ENCODE results near the gene CAPNS1. TPM values are rescaled to one million over a fixed set of nuclear protein-coding genes. Genes with fewer than 3 reads are reported as not detected.

CAPNS1 gene
- total and polyA plus RNA-seq, 2 of the 4 experiments (the other 2 are of a cell fraction), result 436 to 988 TPM

DNA sequence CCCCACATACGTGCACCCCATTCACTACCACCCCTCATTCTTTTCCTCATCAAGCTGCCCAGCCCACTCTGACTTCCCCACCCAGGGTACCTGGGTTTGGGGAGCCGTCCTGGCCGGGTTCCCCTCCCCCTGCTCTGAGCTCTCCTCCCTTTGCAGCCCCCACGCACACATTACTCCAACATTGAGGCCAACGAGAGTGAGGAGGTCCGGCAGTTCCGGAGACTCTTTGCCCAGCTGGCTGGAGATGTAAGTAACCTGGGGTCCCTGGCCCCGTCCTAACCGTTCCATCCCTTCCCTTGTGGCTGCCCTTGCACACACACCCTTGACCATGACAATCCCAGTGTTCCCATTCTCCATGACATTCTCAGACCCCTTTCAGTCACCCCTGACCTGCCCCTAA lies 2.6 kb downstream of the CAPNS1 start:
- CTCF ChIA-PET, result no interaction called here
- no peak overlapping the region for H3K27ac ChIP-seq (ENCODE audit: insufficient read depth, low read length)
- TF ChIP-seq, protein P1, sequence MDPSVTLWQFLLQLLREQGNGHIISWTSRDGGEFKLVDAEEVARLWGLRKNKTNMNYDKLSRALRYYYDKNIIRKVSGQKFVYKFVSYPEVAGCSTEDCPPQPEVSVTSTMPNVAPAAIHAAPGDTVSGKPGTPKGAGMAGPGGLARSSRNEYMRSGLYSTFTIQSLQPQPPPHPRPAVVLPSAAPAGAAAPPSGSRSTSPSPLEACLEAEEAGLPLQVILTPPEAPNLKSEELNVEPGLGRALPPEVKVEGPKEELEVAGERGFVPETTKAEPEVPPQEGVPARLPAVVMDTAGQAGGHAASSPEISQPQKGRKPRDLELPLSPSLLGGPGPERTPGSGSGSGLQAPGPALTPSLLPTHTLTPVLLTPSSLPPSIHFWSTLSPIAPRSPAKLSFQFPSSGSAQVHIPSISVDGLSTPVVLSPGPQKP (IDR thresholded peaks at IDR 0.05; ENCODE audit: borderline replicate concordance, low read depth, low read length), result no peak
- no peak for TF ChIP-seq POLR2A (IDR thresholded peaks at IDR 0.05; ENCODE audit: low read depth, low read length)
- no peak for TF ChIP-seq BHLHE40 (IDR thresholded peaks at IDR 0.05; ENCODE audit: low read depth, low read length)
- TF ChIP-seq CEBPB (IDR thresholded peaks at IDR 0.05; ENCODE audit: low read depth, low read length), result no peak
- no peak for TF ChIP-seq CHD1 (IDR thresholded peaks at IDR 0.05; ENCODE audit: low read depth, low read length)
- TF ChIP-seq SMC3 (IDR thresholded peaks at IDR 0.05; ENCODE audit: low read depth, low read length), result no peak
- TF ChIP-seq RAD21 (IDR thresholded peaks at IDR 0.05; ENCODE audit: low read length), result no peak
- TF ChIP-seq, protein P2, sequence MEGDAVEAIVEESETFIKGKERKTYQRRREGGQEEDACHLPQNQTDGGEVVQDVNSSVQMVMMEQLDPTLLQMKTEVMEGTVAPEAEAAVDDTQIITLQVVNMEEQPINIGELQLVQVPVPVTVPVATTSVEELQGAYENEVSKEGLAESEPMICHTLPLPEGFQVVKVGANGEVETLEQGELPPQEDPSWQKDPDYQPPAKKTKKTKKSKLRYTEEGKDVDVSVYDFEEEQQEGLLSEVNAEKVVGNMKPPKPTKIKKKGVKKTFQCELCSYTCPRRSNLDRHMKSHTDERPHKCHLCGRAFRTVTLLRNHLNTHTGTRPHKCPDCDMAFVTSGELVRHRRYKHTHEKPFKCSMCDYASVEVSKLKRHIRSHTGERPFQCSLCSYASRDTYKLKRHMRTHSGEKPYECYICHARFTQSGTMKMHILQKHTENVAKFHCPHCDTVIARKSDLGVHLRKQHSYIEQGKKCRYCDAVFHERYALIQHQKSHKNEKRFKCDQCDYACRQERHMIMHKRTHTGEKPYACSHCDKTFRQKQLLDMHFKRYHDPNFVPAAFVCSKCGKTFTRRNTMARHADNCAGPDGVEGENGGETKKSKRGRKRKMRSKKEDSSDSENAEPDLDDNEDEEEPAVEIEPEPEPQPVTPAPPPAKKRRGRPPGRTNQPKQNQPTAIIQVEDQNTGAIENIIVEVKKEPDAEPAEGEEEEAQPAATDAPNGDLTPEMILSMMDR (conservative IDR thresholded peaks at IDR 0.05; ENCODE audit: low read depth, low read length), result no peak
- no peak for TF ChIP-seq RFX5 (IDR thresholded peaks at IDR 0.05; ENCODE audit: low read depth, low read length)
- no peak for TF ChIP-seq MXI1 (IDR thresholded peaks at IDR 0.05; ENCODE audit: borderline replicate concordance, low read depth, low read length)
- TF ChIP-seq MAFK (IDR thresholded peaks at IDR 0.05; ENCODE audit: low read depth, low read length), result no peak
- TF ChIP-seq MAZ (IDR thresholded peaks at IDR 0.05; ENCODE audit: borderline replicate concordance, low read depth, low read length), result no peak
- TF ChIP-seq, protein P3, sequence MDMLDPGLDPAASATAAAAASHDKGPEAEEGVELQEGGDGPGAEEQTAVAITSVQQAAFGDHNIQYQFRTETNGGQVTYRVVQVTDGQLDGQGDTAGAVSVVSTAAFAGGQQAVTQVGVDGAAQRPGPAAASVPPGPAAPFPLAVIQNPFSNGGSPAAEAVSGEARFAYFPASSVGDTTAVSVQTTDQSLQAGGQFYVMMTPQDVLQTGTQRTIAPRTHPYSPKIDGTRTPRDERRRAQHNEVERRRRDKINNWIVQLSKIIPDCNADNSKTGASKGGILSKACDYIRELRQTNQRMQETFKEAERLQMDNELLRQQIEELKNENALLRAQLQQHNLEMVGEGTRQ (IDR thresholded peaks at IDR 0.05; ENCODE audit: low read depth, low read length), result no peak
- TF ChIP-seq FOS (IDR thresholded peaks at IDR 0.05; ENCODE audit: low read depth, low read length), result no peak
- TF ChIP-seq RCOR1 (IDR thresholded peaks at IDR 0.05; ENCODE audit: insufficient replicate concordance, low read length), result no peak
- no peak for TF ChIP-seq NFE2L2 (IDR thresholded peaks at IDR 0.05; ENCODE audit: low read depth, low read length)
- H3K9me1 ChIP-seq (ENCODE audit: insufficient read depth, low read length), result peaks cover 13% of the 10 kb centered on the region
- dilution Hi-C loops (cut with HindIII; ENCODE audit: low sequenced_read_pairs, unreplicated experiment) (no loop called here), in situ Hi-C loops (cut with MboI; ENCODE audit: low sequenced_read_pairs) (no loop called here), intact Hi-C loops (cut with micrococcal nuclease) (no loop called here)
- no peak overlapping the region for H2BK5ac ChIP-seq (ENCODE audit: low read depth, low read length, poor library complexity, severe bottlenecking)
- H3K23ac ChIP-seq (ENCODE audit: low read depth, low read length), result no peak overlapping the region
- peaks cover 44% of the 10 kb centered on the region for H3K36me3 ChIP-seq (ENCODE audit: control insufficient read depth, insufficient read depth, low read length)
- no peak overlapping the region for H3K4ac ChIP-seq (ENCODE audit: low read depth, low read length)
- peak overlapping the region; percentile 76 for H2AK9ac ChIP-seq (replicated peaks; ENCODE audit: low read depth, low read length, poor library complexity)
- H3K9me3 ChIP-seq (ENCODE audit: control insufficient read depth, insufficient read depth, low read length), result no peaks in the 10 kb centered on the region
- no peak overlapping the region for H4K8ac ChIP-seq (ENCODE audit: low read depth in 2 of 2, low read length in 2 of 2)
- no peak overlapping the region for H3K14ac ChIP-seq (replicated peaks; ENCODE audit: low read depth, low read length)
- no peak overlapping the region for H2BK120ac ChIP-seq (ENCODE audit: low read depth, low read length)
- no peak overlapping the region for H2AK5ac ChIP-seq (ENCODE audit: low read depth, low read length)
- peaks cover 36% of the 10 kb centered on the region for H4K20me1 ChIP-seq (ENCODE audit: insufficient read depth, low read length)
- H3K4me3 ChIP-seq (ENCODE audit: insufficient read depth, low read depth, low read length), result no peak overlapping the region
- H4K91ac ChIP-seq (ENCODE audit: insufficient read depth, low read depth, low read length), result no peak overlapping the region
- H3K27me3 ChIP-seq (ENCODE audit: control insufficient read depth, insufficient read depth, low read length), result no peaks in the 10 kb centered on the region
- WGBS, 2 experiments (ENCODE audit: extremely low coverage in 2 of 2, insufficient read length in 1 of 2), result 93% methylated on average over 7 of the region's 9 CpGs; no CpG with 5 or more reads in 1 of the 2 experiments
- no peak overlapping the region for H3K18ac ChIP-seq (ENCODE audit: low read depth, low read length)
- H3K56ac ChIP-seq (ENCODE audit: extremely low read depth, insufficient read depth, low read length), result no peak overlapping the region
- POLR2A ChIA-PET (ENCODE audit: unreplicated experiment), result no interaction called here
- H3K79me1 ChIP-seq (ENCODE audit: low read depth in 1 of 2, low read length in 2 of 2), result peaks cover 41 to 64% of the 10 kb centered on the region in 2 experiments
- no TSS peak for BruUV-seq (replicated peaks)
- no peak for DNase-seq
- H3K4me1 ChIP-seq (ENCODE audit: control insufficient read depth, insufficient read depth, low read length), result peaks cover 4% of the 10 kb centered on the region; the same call in 1 of the 2 replicates
- ATAC-seq (ENCODE audit: low read depth), result no peak
- H3K4me2 ChIP-seq (ENCODE audit: low read depth, low read length), result no peak overlapping the region
- H3K9ac ChIP-seq (ENCODE audit: low read depth, low read length), result no peak overlapping the region
- no peak overlapping the region for H2BK20ac ChIP-seq (ENCODE audit: low read depth, low read length)
- no peak overlapping the region for H4K5ac ChIP-seq (ENCODE audit: low read depth, low read length)
- no peak overlapping the region for H2BK15ac ChIP-seq (ENCODE audit: low read depth, low read length)
- H2AFZ ChIP-seq (replicated peaks; ENCODE audit: low read length, poor library complexity), result peak overlapping the region; percentile 9
